GM10266 (cell line): ENCODE measurements around the gene MYOM3.

Experiments used
- DNase-seq: peaks from one replicate; pipeline ENCODE4 v3.0.0; 2012; ENCODE audit errors: extremely low spot score
- CTCF ChIP-seq: IDR thresholded peaks from 2 replicates; pipeline ENCODE4 v1.5.1; 2012; ENCODE audit warnings: mild to moderate bottlenecking, low read depth; ENCODE audit not compliant: control insufficient read depth, insufficient read depth; ENCODE audit errors: missing control alignments

Gene MYOM3

GRCh38 chr1:24154215-24154614, 42.3 kb upstream of the MYOM3 start:
- DNase-seq: no peak
- no peak for TF ChIP-seq CTCF

- TF ChIP-seq CTCF: no peak
- DNase-seq: no peak
Observed at GRCh38 chr1:24152631-24153494, 40.9 kb upstream of the MYOM3 start.

- no peak for TF ChIP-seq CTCF
- DNase-seq: no peak
Observed at GRCh38 chr1:24151175-24151533, 39.2 kb upstream of the MYOM3 start.

GRCh38 chr1:24150234-24151174, 38.6 kb upstream of the MYOM3 start:
- DNase-seq: peak; percentile 78
- peak; percentile 89 for TF ChIP-seq CTCF

GRCh38 chr1:24149866-24150233, 37.9 kb upstream of the MYOM3 start:
- no peak for DNase-seq
- TF ChIP-seq CTCF: no peak

GRCh38 chr1:24147816-24148215, 35.9 kb upstream of the MYOM3 start:
- no peak for DNase-seq
- no peak for TF ChIP-seq CTCF
